IMR-90 (cell line): Measurements from ENCODE around the gene SWI5. TPM values are rescaled to one million over a fixed set of nuclear protein-coding genes. Genes with fewer than 3 reads are reported as not detected.

ENCODE experiments used
- ATAC-seq: fragments of 200-7000 bp; cut with Tn5 transposase; 2 replicates; pipeline ENCODE4 v1.9.1; 2020; ENCODE audit warnings: low read depth, mild to moderate bottlenecking, moderate library complexity
- BruUV-seq: library from RNA; stranded (reverse); fragments of 400-500 nt; replicated peaks from 2 replicates; lab custom pipeline; 2021; lab: Mats Ljungman, UMichigan
- CTCF ChIA-PET: fragments of 300-600 bp; formaldehyde crosslinking; extraction: SDS; loops from one replicate; lab custom pipeline; 2021; ENCODE audit warnings: antibody characterized with exemption; lab: Yijun Ruan, JAX
- POLR2A ChIA-PET: fragments of 300-600 bp; sonication (Branson Sonifier 250); formaldehyde crosslinking; loops from one replicate; lab custom pipeline; 2022; ENCODE audit warnings: antibody characterized with exemption; ENCODE audit not compliant: unreplicated experiment; lab: Charles Lee
- DNase-seq: peaks from one replicate; pipeline ENCODE4 v3.0.0; 2013
- H2AFZ ChIP-seq: replicated peaks from 2 replicates; pipeline ENCODE3; 2013; ENCODE audit warnings: low read length, mild to moderate bottlenecking; ENCODE audit not compliant: poor library complexity
- H2AK5ac ChIP-seq: 2 replicates; pipeline ENCODE4 v1.6.1; 2013; ENCODE audit warnings: low read depth, low read length, inconsistent platforms
- H2AK9ac ChIP-seq: replicated peaks from 2 replicates; pipeline ENCODE3; 2013; ENCODE audit warnings: mild to moderate bottlenecking, low read depth, low read length, moderate library complexity; ENCODE audit not compliant: poor library complexity
- H2BK120ac ChIP-seq: 2 replicates; pipeline ENCODE4 v1.6.1; 2013; ENCODE audit warnings: low read depth, low read length, inconsistent platforms
- H2BK15ac ChIP-seq: 3 replicates; pipeline ENCODE4 v1.6.1; 2013; ENCODE audit warnings: low read depth, low read length, inconsistent platforms
- H2BK20ac ChIP-seq: 2 replicates; pipeline ENCODE4 v1.6.1; 2013; ENCODE audit warnings: low read depth, mild to moderate bottlenecking, inconsistent platforms, low read length, moderate library complexity
- H2BK5ac ChIP-seq: 2 replicates; pipeline ENCODE4 v1.6.1; 2013; ENCODE audit warnings: mild to moderate bottlenecking, low read depth, low read length, inconsistent platforms; ENCODE audit not compliant: poor library complexity, severe bottlenecking
- H3K14ac ChIP-seq: replicated peaks from 2 replicates; pipeline ENCODE4 v1.6.1; 2013; ENCODE audit warnings: low read depth, low read length, inconsistent platforms
- H3K18ac ChIP-seq: 2 replicates; pipeline ENCODE4 v1.6.1; 2013; ENCODE audit warnings: low read depth, low read length, control low read depth
- H3K23ac ChIP-seq: 2 replicates; pipeline ENCODE4 v1.6.1; 2013; ENCODE audit warnings: low read depth, low read length, inconsistent platforms
- H3K27ac ChIP-seq: 2 replicates; pipeline ENCODE4 v1.5.1; 2013; ENCODE audit warnings: mild to moderate bottlenecking, control low read depth, low read length; ENCODE audit not compliant: insufficient read depth
- H3K27me3 ChIP-seq: 2 replicates; pipeline ENCODE4 v1.6.1; 2013; ENCODE audit warnings: low read length; ENCODE audit not compliant: control insufficient read depth, insufficient read depth
- H3K36me3 ChIP-seq: 2 replicates; pipeline ENCODE4 v1.6.1; 2013; ENCODE audit warnings: low read length, mixed read lengths; ENCODE audit not compliant: control insufficient read depth, insufficient read depth
- H3K4ac ChIP-seq: 2 replicates; pipeline ENCODE4 v1.6.1; 2013; ENCODE audit warnings: low read depth, low read length, inconsistent platforms
- H3K4me1 ChIP-seq: 2 replicates; pipeline ENCODE4 v1.6.1; 2013; ENCODE audit warnings: low read length, mixed read lengths; ENCODE audit not compliant: control insufficient read depth, insufficient read depth
- H3K4me2 ChIP-seq: 2 replicates; pipeline ENCODE4 v1.6.1; 2013; ENCODE audit warnings: low read depth, mild to moderate bottlenecking, control low read depth, low read length, moderate library complexity
- H3K4me3 ChIP-seq: 2 replicates; pipeline ENCODE4 v1.5.1; 2013; ENCODE audit warnings: low read depth, mild to moderate bottlenecking, control low read depth, low read length, moderate library complexity; ENCODE audit not compliant: insufficient read depth
- H3K56ac ChIP-seq: 2 replicates; pipeline ENCODE4 v1.6.1; 2013; ENCODE audit warnings: low read length, inconsistent platforms; ENCODE audit not compliant: insufficient read depth; ENCODE audit errors: extremely low read depth
- H3K79me1 ChIP-seq, 2 experiments: 2 replicates each; pipeline ENCODE4 v1.6.1; 2013; ENCODE audit warnings: low read length in 2 of 2, inconsistent platforms in 1 of 2, low read depth in 1 of 2
- H3K9ac ChIP-seq: 2 replicates; pipeline ENCODE4 v1.6.1; 2013; ENCODE audit warnings: low read depth, low read length, control low read depth
- H3K9me1 ChIP-seq: 2 replicates; pipeline ENCODE4 v1.6.1; 2013; ENCODE audit warnings: low read length, inconsistent platforms; ENCODE audit not compliant: insufficient read depth
- H3K9me3 ChIP-seq: 2 replicates; pipeline ENCODE4 v1.6.1; 2013; ENCODE audit warnings: low read length; ENCODE audit not compliant: control insufficient read depth, insufficient read depth
- H4K20me1 ChIP-seq: 2 replicates; pipeline ENCODE4 v1.6.1; 2013; ENCODE audit warnings: low read length, inconsistent platforms; ENCODE audit not compliant: insufficient read depth
- H4K5ac ChIP-seq: 2 replicates; pipeline ENCODE4 v1.6.1; 2013; ENCODE audit warnings: mild to moderate bottlenecking, low read depth, low read length, control low read depth
- H4K8ac ChIP-seq, 2 experiments: 2 replicates each; pipeline ENCODE4 v1.6.1; 2013; ENCODE audit warnings: low read depth in 2 of 2, low read length in 2 of 2, control low read depth in 1 of 2, inconsistent platforms in 1 of 2
- H4K91ac ChIP-seq: 2 replicates; pipeline ENCODE4 v1.6.1; 2013; ENCODE audit warnings: low read depth, low read length, inconsistent platforms; ENCODE audit not compliant: insufficient read depth
- BHLHE40 ChIP-seq: fragments of 150-350 bp; IDR thresholded peaks from 2 replicates; pipeline ENCODE4 v1.6.1; 2016; ENCODE audit warnings: mild to moderate bottlenecking, low read depth, low read length
- CEBPB ChIP-seq: IDR thresholded peaks from 2 replicates; pipeline ENCODE4 v1.6.1; 2012; ENCODE audit warnings: low read depth, low read length, improper control_type of control experiment
- CHD1 ChIP-seq: IDR thresholded peaks from 2 replicates; pipeline ENCODE4 v1.6.1; 2012; ENCODE audit warnings: low read depth, low read length, improper control_type of control experiment
- MAFK ChIP-seq: IDR thresholded peaks from 2 replicates; pipeline ENCODE4 v1.6.1; 2012; ENCODE audit warnings: low read depth, low read length, improper control_type of control experiment
- MAZ ChIP-seq: IDR thresholded peaks from 2 replicates; pipeline ENCODE4 v1.6.1; 2012; ENCODE audit warnings: low read depth, mild to moderate bottlenecking, low read length, improper control_type of control experiment, moderate library complexity, borderline replicate concordance
- MXI1 ChIP-seq: IDR thresholded peaks from 2 replicates; pipeline ENCODE4 v1.6.1; 2012; ENCODE audit warnings: low read depth, mild to moderate bottlenecking, low read length, moderate library complexity, borderline replicate concordance
- NFE2L2 ChIP-seq: fragments of 150-350 bp; IDR thresholded peaks from 2 replicates; pipeline ENCODE4 v1.6.1; 2016; ENCODE audit warnings: low read depth, mild to moderate bottlenecking, low read length
- RCOR1 ChIP-seq: IDR thresholded peaks from 2 replicates; pipeline ENCODE4 v1.6.1; 2012; ENCODE audit warnings: mild to moderate bottlenecking, low read length, improper control_type of control experiment; ENCODE audit not compliant: insufficient replicate concordance
- WGBS, 2 experiments: methylation state at CpG; one replicate each; pipeline versions ENCODE4 v1.1.5 to v1.1.7; 2013; ENCODE audit warnings: missing lambda C conversion rate in 2 of 2; ENCODE audit not compliant: insufficient read length in 1 of 2; ENCODE audit errors: extremely low coverage in 2 of 2; 5-methylcytosine and 5-hydroxymethylcytosine counted together
- dilution Hi-C: fragments of 300-500 bp; cut with HindIII; formaldehyde crosslinking; loops from one replicate; pipeline ENCODE4 v1.14.3; 2018; ENCODE audit warnings: low sequenced_read_pairs; ENCODE audit not compliant: unreplicated experiment
- in situ Hi-C: fragments of 300-500 bp; cut with MboI; formaldehyde crosslinking; loops from 3 replicates; pipeline ENCODE4 v1.14.3; 2019; ENCODE audit warnings: low sequenced_read_pairs, inconsistent platforms, mixed read lengths
- intact Hi-C: fragments of 100-400 bp; cut with micrococcal nuclease; formaldehyde crosslinking; loops from 2 replicates; pipeline ENCODE4 v1.10.0; 2022
- polyA plus RNA-seq, 3 experiments: library from polyadenylated mRNA; depleted of rRNA; stranded (reverse); fragments of >200 nt; gene quantifications; 2 replicates each; pipeline ENCODE4 v1.2.3, GENCODE V29; 2012; ENCODE audit warnings: low replicate concordance in 1 of 3
- total RNA-seq: library from RNA; depleted of rRNA; stranded (reverse); fragments of >200 nt; gene quantifications from 2 replicates; pipeline ENCODE4 v1.2.3, GENCODE V29; 2012
- TF ChIP-seq, protein P1 (sequence below): conservative IDR thresholded peaks from 2 replicates; pipeline ENCODE4 v1.5.1; 2012; ENCODE audit warnings: mild to moderate bottlenecking, low read depth, low read length, improper control_type of control experiment
- TF ChIP-seq, protein P2 (sequence below): fragments of 150-350 bp; IDR thresholded peaks from 2 replicates; pipeline ENCODE4 v1.6.1; 2017; ENCODE audit warnings: mild to moderate bottlenecking, antibody characterized with exemption, low read length, low read depth

SWI5 gene
- total and polyA plus RNA-seq, 2 of the 4 experiments (the other 2 are of a cell fraction), result 38.9 to 93.5 TPM

DNA sequence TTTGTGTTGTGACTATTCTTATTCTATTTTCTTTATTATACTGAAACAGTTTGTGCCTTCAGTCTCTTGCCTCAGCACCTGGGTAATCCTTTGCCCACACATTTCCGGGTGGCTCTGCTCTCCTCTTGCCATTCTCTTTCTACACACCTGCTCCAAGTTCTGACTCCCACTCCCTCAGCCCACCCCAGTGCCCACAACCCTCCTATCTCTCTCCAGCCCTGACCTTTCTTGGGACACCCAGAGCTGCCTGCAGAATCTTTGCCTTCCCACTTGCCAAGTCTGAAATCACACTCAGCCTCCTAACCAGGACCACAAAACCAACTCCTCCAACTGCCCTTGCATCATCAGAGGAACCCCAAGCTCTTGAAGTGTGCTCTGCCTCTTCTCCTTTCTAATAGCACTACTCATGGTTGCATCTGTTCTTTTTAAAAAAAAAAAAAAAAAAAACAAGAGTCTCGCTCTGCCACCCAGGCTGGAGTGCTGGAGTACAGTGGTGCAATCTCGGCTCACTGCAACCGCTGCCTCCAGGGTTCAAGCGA is 4.1 kb downstream of the SWI5 start:
- Histone ChIP-seq H2AK5ac (no peak overlapping the region), H3K56ac (no peak overlapping the region), H3K9ac (no peak overlapping the region), H3K79me1 (peaks cover 18 to 45% of the 10 kb centered on the region in 2 experiments), H3K9me3 (no peaks in the 10 kb centered on the region), H3K9me1 (peaks cover 8% of the 10 kb centered on the region), H3K4ac (no peak overlapping the region), H3K4me2 (no peak overlapping the region), H4K5ac (no peak overlapping the region), H2AFZ (no peak overlapping the region), H2AK9ac (no peak overlapping the region), H3K4me3 (no peak overlapping the region), H2BK15ac (no peak overlapping the region), H4K20me1 (no peaks in the 10 kb centered on the region), H3K36me3 (peaks cover under 1% of the 10 kb centered on the region), H3K18ac (no peak overlapping the region), H2BK20ac (no peak overlapping the region), H3K4me1 (peaks cover 3% of the 10 kb centered on the region; the same call in 1 of the 2 replicates), H3K27ac (no peak overlapping the region), H2BK120ac (no peak overlapping the region), H3K27me3 (no peaks in the 10 kb centered on the region), H2BK5ac (no peak overlapping the region), H3K14ac (no peak overlapping the region), H4K91ac (no peak overlapping the region), H4K8ac (no peak overlapping the region), H3K23ac (no peak overlapping the region)
- dilution Hi-C loops (no loop called here), intact Hi-C loops (no loop called here), in situ Hi-C loops (no loop called here)
- BruUV-seq, result no TSS peak
- TF ChIP-seq, protein P1, sequence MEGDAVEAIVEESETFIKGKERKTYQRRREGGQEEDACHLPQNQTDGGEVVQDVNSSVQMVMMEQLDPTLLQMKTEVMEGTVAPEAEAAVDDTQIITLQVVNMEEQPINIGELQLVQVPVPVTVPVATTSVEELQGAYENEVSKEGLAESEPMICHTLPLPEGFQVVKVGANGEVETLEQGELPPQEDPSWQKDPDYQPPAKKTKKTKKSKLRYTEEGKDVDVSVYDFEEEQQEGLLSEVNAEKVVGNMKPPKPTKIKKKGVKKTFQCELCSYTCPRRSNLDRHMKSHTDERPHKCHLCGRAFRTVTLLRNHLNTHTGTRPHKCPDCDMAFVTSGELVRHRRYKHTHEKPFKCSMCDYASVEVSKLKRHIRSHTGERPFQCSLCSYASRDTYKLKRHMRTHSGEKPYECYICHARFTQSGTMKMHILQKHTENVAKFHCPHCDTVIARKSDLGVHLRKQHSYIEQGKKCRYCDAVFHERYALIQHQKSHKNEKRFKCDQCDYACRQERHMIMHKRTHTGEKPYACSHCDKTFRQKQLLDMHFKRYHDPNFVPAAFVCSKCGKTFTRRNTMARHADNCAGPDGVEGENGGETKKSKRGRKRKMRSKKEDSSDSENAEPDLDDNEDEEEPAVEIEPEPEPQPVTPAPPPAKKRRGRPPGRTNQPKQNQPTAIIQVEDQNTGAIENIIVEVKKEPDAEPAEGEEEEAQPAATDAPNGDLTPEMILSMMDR, result no peak
- TF ChIP-seq RCOR1 (no peak), CHD1 (no peak), NFE2L2 (no peak), MXI1 (no peak), MAFK (no peak), BHLHE40 (no peak), MAZ (no peak), CEBPB (no peak)
- TF ChIP-seq, protein P2, sequence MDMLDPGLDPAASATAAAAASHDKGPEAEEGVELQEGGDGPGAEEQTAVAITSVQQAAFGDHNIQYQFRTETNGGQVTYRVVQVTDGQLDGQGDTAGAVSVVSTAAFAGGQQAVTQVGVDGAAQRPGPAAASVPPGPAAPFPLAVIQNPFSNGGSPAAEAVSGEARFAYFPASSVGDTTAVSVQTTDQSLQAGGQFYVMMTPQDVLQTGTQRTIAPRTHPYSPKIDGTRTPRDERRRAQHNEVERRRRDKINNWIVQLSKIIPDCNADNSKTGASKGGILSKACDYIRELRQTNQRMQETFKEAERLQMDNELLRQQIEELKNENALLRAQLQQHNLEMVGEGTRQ, result no peak
- ChIA-PET POLR2A (no interaction called here), CTCF (no interaction called here)
- WGBS, 2 experiments, result 86% methylated on average over 1 of the region's 5 CpGs; no CpG with 5 or more reads in 1 of the 2 experiments
- ATAC-seq (no peak), DNase-seq (no peak)
